HL-60 (cell line): Measurements from ENCODE around the gene PTPRD.

Source experiments
- GABPA ChIP-seq: IDR thresholded peaks from 2 replicates; pipeline ENCODE4 v1.6.1; 2012; ENCODE audit warnings: low read depth
- POLR2AphosphoS5 ChIP-seq: IDR thresholded peaks from 2 replicates; pipeline ENCODE4 v1.6.1; 2012; ENCODE audit warnings: low read depth
- TF ChIP-seq, protein P1 (sequence below): IDR thresholded peaks from one replicate; pipeline ENCODE4 v1.5.1; 2011; ENCODE audit warnings: low read length, control low read depth, inconsistent platforms; ENCODE audit not compliant: insufficient read depth

DNA sequence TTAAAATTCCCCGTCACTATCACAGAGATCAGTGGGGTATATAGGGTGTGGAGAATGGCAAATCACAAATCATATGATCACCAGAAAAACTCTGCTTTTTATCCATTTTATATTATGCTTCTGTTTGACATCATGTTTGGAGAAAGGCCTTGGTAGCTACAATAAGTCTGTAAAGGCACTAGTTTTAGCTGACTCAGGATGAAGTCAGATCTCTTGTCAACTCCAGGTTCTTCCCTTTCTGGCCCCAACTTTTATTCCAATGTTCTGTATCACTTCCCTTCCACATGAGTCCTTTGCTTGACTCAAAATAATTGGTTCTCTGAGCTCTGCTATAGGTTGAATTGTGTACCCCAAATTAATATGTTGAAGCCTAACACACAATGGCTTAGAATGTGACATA lies 484.9 kb downstream of the PTPRD start:
- TF ChIP-seq POLR2AphosphoS5 (no peak), GABPA (no peak)
- TF ChIP-seq, protein P1, sequence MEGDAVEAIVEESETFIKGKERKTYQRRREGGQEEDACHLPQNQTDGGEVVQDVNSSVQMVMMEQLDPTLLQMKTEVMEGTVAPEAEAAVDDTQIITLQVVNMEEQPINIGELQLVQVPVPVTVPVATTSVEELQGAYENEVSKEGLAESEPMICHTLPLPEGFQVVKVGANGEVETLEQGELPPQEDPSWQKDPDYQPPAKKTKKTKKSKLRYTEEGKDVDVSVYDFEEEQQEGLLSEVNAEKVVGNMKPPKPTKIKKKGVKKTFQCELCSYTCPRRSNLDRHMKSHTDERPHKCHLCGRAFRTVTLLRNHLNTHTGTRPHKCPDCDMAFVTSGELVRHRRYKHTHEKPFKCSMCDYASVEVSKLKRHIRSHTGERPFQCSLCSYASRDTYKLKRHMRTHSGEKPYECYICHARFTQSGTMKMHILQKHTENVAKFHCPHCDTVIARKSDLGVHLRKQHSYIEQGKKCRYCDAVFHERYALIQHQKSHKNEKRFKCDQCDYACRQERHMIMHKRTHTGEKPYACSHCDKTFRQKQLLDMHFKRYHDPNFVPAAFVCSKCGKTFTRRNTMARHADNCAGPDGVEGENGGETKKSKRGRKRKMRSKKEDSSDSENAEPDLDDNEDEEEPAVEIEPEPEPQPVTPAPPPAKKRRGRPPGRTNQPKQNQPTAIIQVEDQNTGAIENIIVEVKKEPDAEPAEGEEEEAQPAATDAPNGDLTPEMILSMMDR, result no peak
